Right cardiac atrium (tissue), 5 donors: ENCODE results near the gene MYO1C. TPM values are rescaled to one million over a fixed set of nuclear protein-coding genes. Genes with fewer than 3 reads are reported as not detected.

Experiments
- ATAC-seq, 2 donors: fragments of 200-7000 bp; cut with Tn5 transposase; one replicate each; pipeline versions ENCODE4 v1.8.0 to v1.9.1; 2020; ENCODE audit warnings: moderate library complexity in 2 of 2, mild to moderate bottlenecking in 1 of 2
- DNase-seq, 3 donors: peaks; one replicate each; pipeline ENCODE4 v3.0.0-alpha.2; 2020
- H3K27ac ChIP-seq: one replicate; pipeline ENCODE4 v1.5.1; 2013; ENCODE audit warnings: mild to moderate bottlenecking, low read length, control low read depth, moderate library complexity
- H3K27me3 ChIP-seq: one replicate; pipeline ENCODE4 v1.6.1; 2013; ENCODE audit not compliant: control insufficient read depth, insufficient read depth
- H3K4me1 ChIP-seq: one replicate; pipeline ENCODE4 v1.6.1; 2013; ENCODE audit warnings: low read length; ENCODE audit not compliant: control insufficient read depth, insufficient read depth
- H3K4me3 ChIP-seq: one replicate; pipeline ENCODE4 v1.5.1; 2013; ENCODE audit warnings: low read length, control low read depth
- H3K9me3 ChIP-seq: one replicate; pipeline ENCODE4 v1.6.1; 2013; ENCODE audit warnings: low read length; ENCODE audit not compliant: control insufficient read depth
- WGBS: extraction: QIAGEN DNeasy Blood & Tissue Kit; methylation state at CpG from one replicate; pipeline ENCODE4 v1.1.7; 2013; 5-methylcytosine and 5-hydroxymethylcytosine counted together
- intact Hi-C, 4 donors: fragments of 100-400 bp; cut with DNase I; formaldehyde crosslinking; loops; one replicate each; pipeline versions ENCODE4 v1.11.0 to v1.14.0; 2022 to 2023
- polyA plus RNA-seq: library from polyadenylated mRNA; stranded (reverse); fragments of 200-250 nt; gene quantifications from one replicate; pipeline ENCODE4 v1.2.3, GENCODE V29; 2013
- total RNA-seq, 4 donors: library from RNA; stranded (reverse); fragmentation: NEBNext Ultra II Directional; extraction: Animal tissue kit (Norgen Biotek cat#: 25700); gene quantifications; one replicate each; pipeline ENCODE4 v1.2.1, GENCODE V29; 2021
- donor health status: healthy with polysubstance abuse.
- donor health status: DM: no; HTN: yes; CAD: no.
- donor health status: DM: no; HTN: no; CAD: no.
- donor health status: DM: no; HTN: yes; CAD: no; lungs with severe emphysema.
- donor health status: DM: yes; HTN: yes; CAD: no.

Gene MYO1C
- total and polyA plus RNA-seq, 5 donors: 78.9 to 185 (median 175) TPM

- no peaks in the 10 kb centered on the region for H3K9me3 ChIP-seq
- H3K27ac ChIP-seq: peak overlapping the region; percentile 7
- intact Hi-C loops: no loop called here
- H3K4me3 ChIP-seq: no peak overlapping the region
- DNase-seq (peak in 1 of 3 donors; percentile 69), ATAC-seq (no peak)
- WGBS: 91% methylated on average over 29 of the region's 29 CpGs
- peaks cover 6% of the 10 kb centered on the region for H3K4me1 ChIP-seq
- H3K27me3 ChIP-seq: no peaks in the 10 kb centered on the region
Measured at GRCh38 chr17:1484060-1484535, 8.4 kb downstream of the MYO1C start.

GRCh38 chr17:1482680-1483079 lies 9.8 kb downstream of the MYO1C start:
- no peak for ATAC-seq

GRCh38 chr17:1481736-1482135 lies 10.8 kb downstream of the MYO1C start:
- no peaks in the 10 kb centered on the region for H3K4me1 ChIP-seq
- intact Hi-C loops: no loop called here
- no peaks in the 10 kb centered on the region for H3K27me3 ChIP-seq
- no peak for ATAC-seq
- H3K27ac ChIP-seq: no peak overlapping the region
- H3K9me3 ChIP-seq: no peaks in the 10 kb centered on the region
- no peak overlapping the region for H3K4me3 ChIP-seq
- DNase-seq: no peak
- WGBS: 66% methylated on average over 11 of the region's 11 CpGs

More at GRCh38 chr17:1482680-1483079, 9.8 kb downstream of the MYO1C start:
- H3K27ac ChIP-seq: peak overlapping the region; percentile 19
- H3K9me3 ChIP-seq: no peaks in the 10 kb centered on the region
- peak; percentile 48 to 81 (median 74) for DNase-seq
- no peaks in the 10 kb centered on the region for H3K27me3 ChIP-seq
- H3K4me3 ChIP-seq: no peak overlapping the region
- intact Hi-C loops: no loop called here
- H3K4me1 ChIP-seq: peaks cover 4% of the 10 kb centered on the region
- 69% methylated on average over 20 of the region's 20 CpGs for WGBS

- Histone ChIP-seq H3K4me1 (no peaks in the 10 kb centered on the region), H3K27ac (no peak overlapping the region)
- intact Hi-C loops: no loop called here
Measured at GRCh38 chr17:1480747-1481465, 11.6 kb downstream of the MYO1C start.

GRCh38 chr17:1478418-1478817 lies 14.1 kb downstream of the MYO1C start:
- Histone ChIP-seq H3K27ac (no peak overlapping the region), H3K4me3 (no peak overlapping the region), H3K27me3 (no peaks in the 10 kb centered on the region), H3K9me3 (no peaks in the 10 kb centered on the region), H3K4me1 (no peaks in the 10 kb centered on the region)
- intact Hi-C loops: no loop called here
- DNase-seq (no peak), ATAC-seq (no peak)
- 90% methylated on average over 26 of the region's 26 CpGs for WGBS

More at GRCh38 chr17:1480747-1481465, 11.6 kb downstream of the MYO1C start:
- ATAC-seq (no peak), DNase-seq (no peak)
- WGBS: 82% methylated on average over 18 of the region's 18 CpGs
- no peak overlapping the region for H3K4me3 ChIP-seq
- no peaks in the 10 kb centered on the region for H3K27me3 ChIP-seq
- no peaks in the 10 kb centered on the region for H3K9me3 ChIP-seq

- no peaks in the 10 kb centered on the region for H3K9me3 ChIP-seq
- no peaks in the 10 kb centered on the region for H3K27me3 ChIP-seq
- ATAC-seq (no peak), DNase-seq (no peak)
- H3K4me1 ChIP-seq: no peaks in the 10 kb centered on the region
- no peak overlapping the region for H3K4me3 ChIP-seq
- intact Hi-C loops: no loop called here
- 84% methylated on average over 15 of the region's 15 CpGs for WGBS
- no peak overlapping the region for H3K27ac ChIP-seq
Measured at GRCh38 chr17:1475321-1475854, 17.1 kb downstream of the MYO1C start.

- DNase-seq: no peak
- intact Hi-C loops: no loop called here
- Histone ChIP-seq H3K27ac (no peak overlapping the region), H3K9me3 (no peaks in the 10 kb centered on the region), H3K4me3 (no peak overlapping the region), H3K27me3 (no peaks in the 10 kb centered on the region), H3K4me1 (no peaks in the 10 kb centered on the region)
- no peak for ATAC-seq
- 77% methylated on average over 31 of the region's 31 CpGs for WGBS
Measured at GRCh38 chr17:1474402-1475189, 17.9 kb downstream of the MYO1C start.

- Histone ChIP-seq H3K27ac (no peak overlapping the region), H3K4me3 (no peak overlapping the region), H3K27me3 (no peaks in the 10 kb centered on the region), H3K4me1 (no peaks in the 10 kb centered on the region), H3K9me3 (no peaks in the 10 kb centered on the region)
- no peak for ATAC-seq
- intact Hi-C loops: no loop called here
- 85% methylated on average over 10 of the region's 10 CpGs for WGBS
- DNase-seq: no peak
Measured at GRCh38 chr17:1473841-1474240, 18.6 kb downstream of the MYO1C start.

GRCh38 chr17:1473170-1473569 lies 19.3 kb downstream of the MYO1C start:
- WGBS: 66% methylated on average over 11 of the region's 11 CpGs
- DNase-seq: no peak
- no peak overlapping the region for H3K4me3 ChIP-seq
- intact Hi-C loops: no loop called here
- H3K27me3 ChIP-seq: no peaks in the 10 kb centered on the region
- no peak overlapping the region for H3K27ac ChIP-seq
- H3K4me1 ChIP-seq: no peaks in the 10 kb centered on the region
- H3K9me3 ChIP-seq: no peaks in the 10 kb centered on the region
- ATAC-seq: no peak

GRCh38 chr17:1471911-1472821 lies 20.3 kb downstream of the MYO1C start:
- DNase-seq (peak in 1 of 3 donors; percentile 40), ATAC-seq (no peak)
- intact Hi-C loops: no loop called here
- no peak overlapping the region for H3K4me3 ChIP-seq
- WGBS: 86% methylated on average over 42 of the region's 42 CpGs
- no peaks in the 10 kb centered on the region for H3K27me3 ChIP-seq
- H3K27ac ChIP-seq: no peak overlapping the region
- no peaks in the 10 kb centered on the region for H3K9me3 ChIP-seq
- no peaks in the 10 kb centered on the region for H3K4me1 ChIP-seq
